HG03175 (cell line): Measurements from ENCODE around the gene ZEB1.
"Not testable (repeated sequence)": the region's sequence is repeated elsewhere in the genome, so short reads cannot be mapped to it uniquely, and the experiment has no call there.

Source experiments
- ATAC-seq: cut with Tn5 transposase; IDR thresholded peaks from one replicate; pipeline ENCODE4 v1.9.1; 2021; ENCODE audit warnings: mild to moderate bottlenecking, moderate library complexity; ENCODE audit not compliant: unreplicated experiment

ZEB1 gene

DNA sequence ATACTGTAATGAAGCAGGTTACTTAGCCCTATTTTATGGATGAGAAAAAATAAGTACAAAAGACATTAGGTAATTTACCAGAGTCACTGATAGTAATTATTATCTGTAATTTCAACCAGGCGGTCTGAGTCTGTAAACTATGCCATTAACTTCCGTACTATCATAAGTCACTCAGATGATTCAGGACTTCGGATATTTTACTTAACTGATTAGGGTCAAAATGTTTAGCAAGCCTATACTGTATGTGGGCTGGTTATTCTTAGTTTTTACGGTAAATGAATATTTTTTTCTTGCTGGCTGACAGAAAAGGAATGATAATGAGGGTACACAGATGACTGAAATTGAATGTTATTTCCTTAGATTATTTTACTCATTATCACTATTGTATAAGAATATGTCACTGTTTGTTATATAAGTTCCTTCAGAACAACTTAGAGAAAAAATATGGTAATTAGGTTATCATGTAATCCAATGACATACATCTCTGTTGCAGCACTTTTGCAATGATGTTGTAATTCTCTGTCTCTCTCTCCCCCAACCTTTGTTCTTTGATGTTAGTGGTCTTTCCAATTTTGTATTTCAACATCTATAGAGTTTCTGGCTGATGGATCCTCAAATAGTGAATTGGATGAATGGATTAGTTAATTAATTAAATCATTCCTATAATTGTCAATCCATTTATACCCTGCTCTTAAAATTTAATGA is 165.6 kb downstream of the ZEB1 start:
- ATAC-seq = no peak

DNA sequence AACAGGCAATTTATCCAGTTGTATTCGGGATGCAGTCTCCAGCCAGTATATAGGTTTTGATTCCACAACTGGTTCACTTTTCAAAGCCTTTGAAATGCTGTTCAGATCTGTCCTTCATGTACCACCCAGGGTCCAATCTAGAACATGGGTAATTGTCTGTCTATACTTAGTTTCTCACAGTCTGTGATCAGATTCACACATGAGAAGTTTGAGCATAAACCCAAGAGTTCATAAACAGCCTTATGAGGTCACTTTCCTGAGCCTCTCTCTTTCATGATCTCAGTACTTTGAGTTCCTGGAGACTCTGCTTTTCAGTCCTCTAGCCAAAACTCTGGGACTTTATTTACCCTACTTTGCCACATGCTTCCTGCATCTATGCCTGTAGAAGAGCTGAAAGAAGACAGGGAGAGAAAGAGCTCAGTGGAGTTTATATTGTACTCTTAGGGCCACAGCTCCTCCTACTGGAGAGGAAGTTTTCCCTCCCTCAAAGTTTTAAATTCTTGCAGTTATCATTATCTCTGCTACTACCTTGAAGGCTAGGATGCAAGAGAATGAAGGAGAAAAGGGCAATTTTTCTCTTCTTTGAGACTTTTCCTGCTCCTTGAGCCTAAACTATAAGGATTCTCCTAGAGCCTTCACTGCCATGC is 172.0 kb downstream of the ZEB1 start:
- no peak for ATAC-seq

DNA sequence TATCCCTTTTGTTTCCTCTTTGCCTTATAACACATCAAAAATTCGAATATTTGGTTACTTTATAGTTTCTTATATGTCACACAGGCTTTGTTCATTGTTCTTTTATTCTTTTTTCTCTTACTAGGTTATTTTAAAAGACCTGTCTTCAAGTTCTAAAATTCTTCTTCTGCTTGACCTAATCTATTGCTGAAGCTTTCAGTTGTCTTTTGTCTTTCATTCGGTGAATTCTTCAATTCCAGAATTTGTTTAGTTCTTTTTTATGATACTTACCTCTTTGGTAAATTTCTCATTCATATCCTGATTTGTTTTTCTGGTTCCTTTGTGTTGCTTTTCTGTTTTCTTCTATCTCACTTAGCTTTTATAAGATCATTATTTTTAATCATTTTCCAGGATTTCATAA is 188.4 kb downstream of the ZEB1 start:
- no peak for ATAC-seq

DNA sequence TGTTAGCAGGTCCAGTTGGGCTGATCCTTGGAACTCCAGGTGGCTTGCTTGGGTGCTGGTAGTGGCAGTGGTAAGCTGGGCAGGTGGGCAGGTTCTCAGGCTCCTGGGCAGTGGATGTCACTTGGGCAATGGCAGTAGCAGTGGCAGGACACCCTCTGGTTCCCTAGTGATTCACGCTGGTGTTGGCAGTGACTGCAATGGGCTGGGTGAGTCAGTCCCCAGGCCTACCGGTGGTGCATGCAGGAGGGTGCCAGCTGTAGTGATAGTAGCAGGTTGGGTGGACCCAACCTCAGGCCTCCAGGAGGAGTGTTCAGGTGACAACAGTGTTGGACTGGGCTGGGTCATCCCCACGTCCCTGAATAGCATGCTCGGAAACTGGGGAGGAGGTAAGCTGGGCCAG is 189.2 kb downstream of the ZEB1 start:
- ATAC-seq = no peak

GRCh38 chr10:31508882-31509281 is 189.9 kb downstream of the ZEB1 start:
- no peak for ATAC-seq

- no peak for ATAC-seq
These were observed 191.0 kb downstream of the ZEB1 start for GRCh38 chr10:31509989-31510388.

GRCh38 chr10:31515116-31515515 is 196.1 kb downstream of the ZEB1 start:
- no peak for ATAC-seq

- no peak for ATAC-seq
These were observed 196.9 kb downstream of the ZEB1 start for GRCh38 chr10:31515819-31516402.

GRCh38 chr10:31520986-31521831 is 202.2 kb downstream of the ZEB1 start:
- no peak for ATAC-seq

GRCh38 chr10:31522820-31523219 is 203.8 kb downstream of the ZEB1 start:
- ATAC-seq = no peak

GRCh38 chr10:31524460-31524859 is 205.4 kb downstream of the ZEB1 start:
- no peak for ATAC-seq

DNA sequence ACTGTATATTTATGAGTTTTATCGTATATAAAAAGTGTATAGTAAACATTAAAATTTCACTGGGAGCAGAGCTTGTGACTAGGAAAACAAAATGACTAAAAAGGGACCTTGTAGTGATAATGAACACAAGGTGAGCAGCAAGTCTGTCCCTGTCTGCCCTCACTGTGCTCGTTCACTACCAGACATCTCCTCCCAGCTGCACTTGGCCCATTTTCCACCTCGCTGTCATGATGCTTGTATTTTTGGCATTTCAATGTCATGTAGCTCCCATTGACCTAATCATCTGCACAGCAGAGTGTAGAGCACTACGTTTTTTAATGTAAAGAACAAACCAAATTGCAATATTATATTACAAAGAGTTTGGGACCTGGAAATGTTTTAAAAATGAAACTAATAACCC is 207.2 kb downstream of the ZEB1 start:
- no peak for ATAC-seq

DNA sequence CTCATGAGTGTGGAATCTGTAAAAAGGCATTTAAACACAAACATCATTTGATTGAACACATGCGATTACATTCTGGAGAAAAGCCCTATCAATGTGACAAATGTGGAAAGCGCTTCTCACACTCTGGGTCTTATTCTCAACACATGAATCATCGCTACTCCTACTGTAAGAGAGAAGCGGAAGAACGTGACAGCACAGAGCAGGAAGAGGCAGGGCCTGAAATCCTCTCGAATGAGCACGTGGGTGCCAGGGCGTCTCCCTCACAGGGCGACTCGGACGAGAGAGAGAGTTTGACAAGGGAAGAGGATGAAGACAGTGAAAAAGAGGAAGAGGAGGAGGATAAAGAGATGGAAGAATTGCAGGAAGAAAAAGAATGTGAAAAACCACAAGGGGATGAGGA is 207.7 kb downstream of the ZEB1 start:
- ATAC-seq = no peak

- no peak for ATAC-seq
These were observed 209.8 kb downstream of the ZEB1 start for GRCh38 chr10:31528831-31529230.

DNA sequence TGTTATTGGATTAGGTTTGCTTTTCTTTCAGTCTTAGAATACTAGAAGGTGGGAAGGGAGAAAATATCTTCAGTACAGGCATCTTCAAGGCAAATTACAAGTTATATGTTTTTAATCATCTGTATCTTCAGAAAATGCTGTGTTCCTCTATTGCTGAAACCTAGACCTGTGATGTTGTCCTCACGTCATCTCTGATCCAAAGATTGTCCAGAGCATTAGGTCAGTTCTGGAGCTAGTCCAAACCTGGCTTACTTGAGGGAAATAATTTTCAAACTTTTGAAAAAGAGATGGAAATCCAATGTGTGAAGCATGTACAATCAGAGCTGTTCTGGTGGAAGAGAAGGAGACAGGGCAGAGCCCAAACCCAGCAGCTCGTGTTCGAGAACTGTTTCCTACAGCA is 217.3 kb downstream of the ZEB1 start:
- ATAC-seq = no peak

DNA sequence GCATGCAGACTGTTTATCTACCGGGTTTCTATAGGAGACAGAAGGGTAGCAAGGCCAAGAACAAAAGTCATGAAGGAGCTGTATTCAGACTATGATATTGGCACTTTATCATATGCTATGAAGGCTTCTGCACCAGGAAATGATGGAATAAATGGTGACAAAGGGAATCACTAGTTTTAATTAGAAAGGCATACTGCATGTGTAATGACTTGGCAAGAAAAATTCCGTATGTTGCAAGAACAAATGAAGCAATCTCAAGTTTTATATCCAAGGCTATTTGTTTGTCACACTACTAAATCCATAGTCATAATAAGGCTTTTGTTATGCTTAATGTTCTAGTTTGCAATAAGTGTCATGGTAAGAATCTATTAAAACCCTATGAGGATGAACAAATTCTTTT is 230.9 kb downstream of the ZEB1 start:
- no peak for ATAC-seq

GRCh38 chr10:31554556-31554955 is 235.5 kb downstream of the ZEB1 start:
- no peak for ATAC-seq

DNA sequence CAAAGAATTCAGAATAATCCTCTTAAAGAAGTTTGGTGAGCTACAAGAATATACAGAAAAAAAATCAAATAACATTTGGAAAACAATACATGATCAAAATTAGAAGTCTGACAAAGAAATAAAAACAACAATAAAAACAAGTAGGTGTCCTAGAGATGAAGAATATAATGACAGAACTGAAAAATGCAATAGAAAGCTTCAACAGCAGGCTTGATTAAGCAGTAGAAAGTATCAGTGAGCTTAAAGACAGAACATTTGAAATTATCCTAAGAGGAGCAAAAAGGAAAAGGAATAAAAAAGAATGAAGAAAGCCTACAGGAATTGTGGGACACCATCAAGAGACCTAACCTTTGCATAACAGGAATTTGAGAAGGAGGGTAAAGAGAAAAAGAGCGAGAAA is 238.8 kb downstream of the ZEB1 start:
- ATAC-seq = no peak

GRCh38 chr10:31568252-31568861 is 249.3 kb downstream of the ZEB1 start:
- ATAC-seq = not testable (repeated sequence)

DNA sequence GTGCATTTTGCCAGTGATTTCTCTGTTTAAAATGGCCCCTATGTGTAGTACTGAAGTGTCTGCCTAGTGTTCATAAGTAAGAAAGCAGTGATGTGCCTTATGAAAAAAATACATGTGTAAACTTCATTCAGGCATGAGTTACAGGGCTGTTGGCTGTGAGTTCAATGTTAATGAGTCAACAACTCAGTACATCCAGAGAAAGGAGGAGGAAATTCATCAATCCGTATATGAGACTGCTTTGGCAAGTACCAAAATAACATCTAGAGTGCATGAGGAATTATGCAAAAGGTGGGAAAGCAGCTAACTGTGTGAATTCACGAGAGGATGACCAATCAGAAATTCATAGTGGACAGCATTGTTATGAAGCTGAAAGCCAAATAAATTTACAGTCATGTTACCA is 255.6 kb downstream of the ZEB1 start:
- ATAC-seq = no peak

DNA sequence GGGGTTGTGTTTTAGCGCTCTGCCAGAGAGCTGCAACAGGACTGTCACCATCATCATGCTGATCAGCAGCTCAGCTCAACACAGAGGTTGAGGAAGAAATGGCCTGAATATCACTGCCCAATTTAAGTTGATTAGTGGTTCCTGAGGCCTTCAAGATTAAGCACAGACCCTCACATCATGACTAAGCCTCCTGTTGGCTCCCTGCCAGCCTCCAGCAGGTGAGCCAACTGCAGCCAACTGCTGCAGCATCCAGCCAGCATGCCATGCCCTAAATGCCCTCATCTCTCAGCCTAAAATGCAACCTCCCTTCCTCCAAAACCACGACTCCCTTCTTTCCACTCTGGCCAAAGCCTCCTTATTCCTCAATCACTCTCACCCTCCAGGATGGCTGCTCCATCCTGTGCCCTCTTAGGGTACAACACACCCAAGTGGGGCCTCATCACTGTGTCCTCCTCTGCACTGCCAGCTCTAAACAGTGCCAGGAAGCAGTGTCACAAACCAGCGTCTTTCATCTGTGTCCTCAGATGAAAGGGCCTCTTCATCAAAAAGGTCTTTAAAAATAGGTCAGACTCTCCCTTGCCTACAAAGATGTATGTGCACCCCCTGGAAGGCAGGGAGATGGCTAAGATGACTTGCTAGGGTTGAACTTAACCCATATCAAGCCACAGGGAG is 259.3 kb downstream of the ZEB1 start:
- ATAC-seq = no peak
